Measurements from ENCODE around the gene DOK1. TPM values are rescaled to one million over a fixed set of nuclear protein-coding genes. Genes with fewer than 3 reads are reported as not detected.

The DOK1 gene
- total RNA-seq, 1 experiment from 2014 or later: 3.1 TPM

DNA sequence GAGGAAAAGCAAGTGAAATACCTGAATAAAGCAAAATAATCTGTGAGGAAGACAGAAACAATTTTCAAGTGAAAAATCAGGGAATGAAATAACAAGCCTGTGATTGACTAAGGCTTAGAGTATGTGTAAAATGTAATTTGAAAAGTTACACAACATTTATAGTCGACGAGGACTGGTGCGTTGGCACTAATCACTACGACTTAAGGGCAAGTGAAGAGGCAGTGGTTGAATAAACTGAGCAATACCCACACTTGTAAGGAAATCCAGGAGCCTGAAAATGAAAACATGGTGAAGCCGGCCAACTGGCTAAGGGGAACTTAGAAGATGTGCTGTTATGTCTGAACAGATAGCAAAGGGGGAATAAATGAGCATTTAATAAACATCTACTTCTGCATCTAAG, 13.4 kb downstream of the DOK1 start:
- DNase-seq (ENCODE audit: low read depth): peak; percentile 68

DNA sequence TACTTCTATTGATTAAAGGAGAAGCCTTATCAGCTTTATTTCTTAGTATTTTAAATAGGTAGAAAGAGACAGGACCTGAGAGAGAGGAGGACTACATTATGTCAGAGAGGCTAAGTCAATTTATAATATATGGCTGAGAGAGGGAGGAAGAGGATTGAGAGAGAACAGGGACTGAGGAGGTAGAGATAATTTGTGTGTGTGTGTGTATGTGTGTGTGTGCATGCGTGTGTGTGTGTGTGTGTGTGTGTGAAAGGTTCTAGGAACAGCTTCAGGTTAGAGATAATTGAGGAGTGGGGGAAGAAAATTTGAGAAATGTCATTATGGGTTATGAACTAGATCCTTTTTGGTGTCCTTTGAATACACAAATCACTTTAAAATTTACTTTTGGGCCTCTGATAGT, 15.2 kb downstream of the DOK1 start:
- no peak for DNase-seq (ENCODE audit: low read depth)

DNA sequence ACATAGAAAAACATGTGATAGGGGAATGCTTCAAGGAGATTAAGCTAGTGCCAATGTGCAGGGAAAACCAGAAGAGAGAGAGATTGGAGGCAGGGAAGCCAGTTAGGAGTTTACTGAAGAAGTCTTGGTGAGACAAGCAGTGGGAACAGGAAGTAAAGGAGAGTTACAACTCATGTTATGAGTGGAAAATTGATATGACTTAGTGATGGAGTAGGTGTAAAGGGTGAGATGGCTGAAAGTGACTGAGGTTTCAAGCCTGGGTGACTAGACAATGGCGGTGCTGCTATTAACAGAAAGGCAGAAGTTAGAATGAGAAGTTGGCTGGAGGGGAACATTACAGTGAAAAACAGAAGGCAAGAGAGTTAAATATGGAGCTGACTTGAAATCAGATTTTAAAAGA, 16.5 kb downstream of the DOK1 start:
- no peak for DNase-seq (ENCODE audit: low read depth)

DNA sequence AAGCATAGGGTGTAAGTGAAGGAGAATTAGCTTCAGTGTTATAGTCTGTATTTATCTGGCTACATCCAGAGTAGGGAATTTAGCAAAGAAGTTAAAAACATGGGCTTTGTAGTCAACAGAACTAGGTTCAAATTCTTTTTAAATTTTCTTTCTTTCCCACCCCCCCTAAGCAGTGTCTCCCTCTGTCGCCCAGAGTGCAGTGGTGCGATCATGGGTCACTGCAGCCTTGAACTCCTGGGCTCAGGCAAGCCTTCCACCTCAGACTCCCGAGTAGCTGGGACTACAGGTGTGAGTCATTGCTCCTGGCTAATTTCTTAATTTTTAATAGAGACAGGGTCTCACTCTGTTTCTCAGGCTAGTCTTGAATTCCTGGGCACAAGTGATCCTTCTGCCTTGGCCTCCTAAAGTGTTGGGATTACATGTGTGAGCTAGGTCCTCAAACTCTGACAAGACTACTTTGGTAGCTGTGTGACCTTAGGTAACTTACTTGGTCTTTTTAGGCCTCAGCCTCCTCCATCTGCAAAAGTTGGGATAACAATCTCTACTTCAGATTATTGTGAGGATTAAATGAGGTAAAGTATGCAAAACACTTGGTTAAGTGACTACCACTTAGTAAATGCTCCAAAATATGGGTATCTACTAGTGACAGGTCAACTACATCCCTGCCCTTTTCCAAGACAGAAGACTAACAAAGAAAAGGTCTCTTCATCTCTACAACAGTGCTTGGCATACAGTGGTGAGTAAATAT, 17.8 kb downstream of the DOK1 start:
- DNase-seq (ENCODE audit: low read depth): no peak

DNA sequence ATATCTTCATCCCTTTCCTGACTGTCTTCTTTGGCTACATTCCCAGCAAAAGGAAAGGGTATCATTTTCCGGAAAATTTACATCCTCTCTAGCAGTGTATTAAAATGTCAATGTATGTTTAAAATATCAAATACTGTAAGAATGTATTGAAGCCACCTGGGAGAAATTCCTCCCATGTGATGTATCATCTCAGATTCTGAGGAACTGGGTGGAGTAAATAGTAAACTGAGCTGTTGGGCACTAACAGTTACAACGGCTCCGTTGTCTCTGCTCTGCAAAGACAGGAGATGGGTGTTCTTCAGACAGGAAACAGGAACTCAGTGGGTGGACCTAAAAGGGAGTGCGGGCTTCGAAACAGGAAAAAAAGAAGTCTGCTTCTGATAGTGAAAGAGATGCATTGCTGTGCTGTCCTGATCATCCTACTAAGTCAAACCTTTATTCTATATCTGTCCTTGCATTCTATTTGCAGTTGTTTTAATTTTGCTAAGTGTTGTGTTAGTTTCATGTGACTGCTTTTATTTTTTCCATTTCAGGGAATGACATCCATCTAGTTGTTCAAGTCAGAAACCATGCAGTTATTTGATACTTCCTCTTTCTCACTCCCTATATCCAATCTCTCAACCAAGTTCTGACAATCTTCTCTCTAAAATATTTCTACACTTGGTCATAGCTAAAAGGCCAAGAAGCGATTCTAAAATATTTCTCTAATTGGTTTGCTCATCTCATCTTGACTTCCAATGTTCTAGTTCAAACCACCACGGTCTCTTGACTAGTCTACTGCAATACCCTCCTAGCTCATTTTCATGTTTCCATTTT, 19.4 kb downstream of the DOK1 start:
- DNase-seq (ENCODE audit: low read depth): peak; percentile 79

DNA sequence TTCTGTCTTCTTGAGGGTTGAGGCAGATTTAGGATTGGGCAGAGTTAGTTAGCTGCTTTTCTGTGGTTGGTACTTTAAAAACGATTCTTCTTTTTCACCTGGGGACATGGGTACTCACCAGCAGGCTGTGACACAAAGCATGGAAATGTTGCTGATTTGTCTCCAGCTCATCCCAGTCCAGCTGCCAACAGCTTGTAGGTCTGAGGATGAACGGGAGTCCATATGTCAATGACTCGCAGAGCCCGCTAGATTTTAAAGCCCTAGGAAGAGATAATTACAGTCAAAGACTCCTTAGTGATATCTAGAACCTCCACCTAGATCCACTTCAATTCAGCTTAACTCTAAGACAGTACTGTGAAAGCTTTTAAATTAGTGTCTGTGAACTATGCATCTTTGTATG, 20.8 kb downstream of the DOK1 start:
- DNase-seq (ENCODE audit: low read depth): no peak

DNA sequence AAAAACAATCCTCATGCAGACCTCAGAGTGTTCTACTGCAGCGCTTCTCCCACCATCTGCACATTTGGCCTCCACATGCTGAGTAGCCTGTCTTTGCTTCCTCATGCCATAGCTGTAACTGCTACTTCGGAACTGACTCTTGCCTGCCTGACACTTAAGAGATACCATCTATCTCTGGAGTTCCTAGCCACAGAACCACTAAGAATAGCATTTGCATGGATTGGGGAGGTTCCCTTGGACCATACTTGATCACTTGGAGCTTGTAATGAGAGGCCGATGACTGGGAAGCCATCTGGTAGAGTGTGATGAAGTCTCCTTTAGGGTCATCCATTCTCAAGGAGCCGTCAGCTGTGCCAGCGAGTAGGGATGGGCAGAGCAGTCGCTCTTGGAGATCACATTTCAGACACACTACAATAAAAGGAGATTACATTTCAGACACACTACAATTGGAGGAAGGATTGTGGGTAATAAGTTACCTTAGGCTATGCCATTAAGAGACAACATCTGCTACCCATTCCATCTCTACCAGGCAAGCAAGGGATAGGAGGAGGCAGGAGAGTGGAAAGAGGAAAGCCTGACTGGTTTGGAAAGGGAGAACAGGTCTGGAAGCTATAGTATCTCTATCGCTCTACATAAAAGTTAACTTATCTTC, 21.8 kb downstream of the DOK1 start:
- peak; percentile 81 for DNase-seq (ENCODE audit: low read depth)

DNA sequence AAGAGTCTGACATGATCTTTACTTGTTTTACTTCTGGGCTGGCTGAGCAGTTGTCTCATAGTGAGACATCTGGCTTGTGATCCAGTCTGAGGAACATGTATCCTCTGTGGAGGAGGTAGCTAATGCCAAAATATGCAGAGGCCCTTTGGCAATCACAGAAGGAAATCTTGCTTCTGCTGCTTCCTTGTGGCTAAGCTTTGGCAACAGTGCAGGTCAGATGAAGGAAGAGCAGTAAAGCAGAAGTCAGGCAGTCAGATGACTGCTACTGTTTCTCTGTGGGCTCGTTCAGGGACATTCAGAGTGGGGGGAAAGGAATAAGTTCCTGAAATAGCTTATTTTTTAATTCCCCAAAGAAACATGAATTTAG, 22.3 kb downstream of the DOK1 start:
- peak; percentile 75 for DNase-seq (ENCODE audit: low read depth)

DNA sequence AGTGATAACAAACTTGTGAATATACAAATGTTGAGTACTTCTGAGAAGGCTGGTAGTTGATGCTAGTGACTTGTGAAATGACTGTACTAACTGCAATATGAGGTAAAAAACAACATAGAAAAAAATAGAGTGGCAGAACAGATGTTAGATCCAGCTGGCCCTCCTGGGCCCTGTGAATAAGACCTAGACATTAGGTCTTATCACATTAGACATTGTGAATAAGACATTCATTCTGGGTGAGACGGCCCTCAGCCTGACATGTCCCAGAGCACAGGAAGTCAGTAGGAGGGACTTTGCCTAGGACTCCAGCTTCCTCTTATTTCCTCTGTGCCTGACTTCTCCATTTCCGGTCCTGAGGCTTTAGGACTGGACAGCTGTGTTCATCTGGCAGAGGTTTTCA, 22.9 kb downstream of the DOK1 start:
- peak; percentile 48 for DNase-seq (ENCODE audit: low read depth)

DNA sequence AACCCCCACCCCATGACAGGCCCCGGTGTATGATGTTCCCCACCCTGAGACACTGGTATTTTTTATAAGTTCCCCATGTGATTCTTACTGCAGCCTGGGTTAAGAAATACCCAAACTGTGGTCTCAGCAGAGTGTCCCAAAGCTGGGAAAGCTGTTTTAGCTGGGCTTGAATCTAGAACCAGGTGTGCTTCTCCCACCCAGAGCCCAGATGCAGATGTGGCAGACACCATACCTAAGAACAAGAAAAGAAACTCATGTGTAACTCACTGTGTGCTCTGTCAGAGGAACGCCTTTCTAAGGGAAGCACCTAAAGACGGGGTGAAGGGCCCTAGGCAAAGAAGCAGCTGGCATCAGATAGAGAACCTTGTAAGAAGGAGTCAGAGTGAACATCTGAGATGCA, 23.9 kb downstream of the DOK1 start:
- no peak for DNase-seq (ENCODE audit: low read depth)

DNA sequence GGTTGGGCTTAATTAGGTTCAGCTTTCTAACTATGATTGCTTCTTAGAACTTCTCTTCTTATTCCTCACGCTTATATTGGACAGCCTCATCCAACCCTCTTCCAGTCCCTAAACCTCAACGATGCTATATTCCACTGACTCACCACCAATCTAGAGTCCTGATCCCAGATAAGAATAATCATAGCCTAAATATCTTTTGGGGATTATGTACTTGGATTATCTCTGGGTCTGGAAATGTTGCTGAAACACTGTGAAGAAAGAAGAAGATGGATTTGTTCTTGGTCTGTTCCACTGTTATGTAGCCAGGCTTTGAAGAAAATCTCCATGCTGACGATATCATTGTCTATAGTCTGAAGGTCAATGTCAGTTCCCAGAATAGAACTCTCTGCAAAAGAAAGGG, 26.9 kb downstream of the DOK1 start:
- no peak for DNase-seq (ENCODE audit: low read depth)

DNA sequence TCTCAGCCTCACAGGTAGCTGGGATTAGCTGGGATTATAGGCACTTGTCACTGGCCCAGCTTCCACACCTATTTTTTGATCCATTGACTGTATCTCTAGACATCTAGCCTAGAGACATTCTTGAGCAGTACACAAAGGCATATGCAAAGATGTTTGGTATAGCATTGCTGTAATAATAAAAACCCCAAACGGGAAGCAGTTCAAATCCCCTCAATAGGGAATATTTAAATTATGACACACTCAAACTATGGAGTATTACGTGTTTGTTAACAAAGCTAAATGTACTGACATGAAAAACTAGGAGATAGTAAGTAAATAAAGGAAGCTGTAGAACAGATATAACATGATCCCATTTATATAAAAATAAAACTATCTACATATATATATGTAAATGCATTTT, 27.7 kb downstream of the DOK1 start:
- DNase-seq (ENCODE audit: low read depth): no peak

DNA sequence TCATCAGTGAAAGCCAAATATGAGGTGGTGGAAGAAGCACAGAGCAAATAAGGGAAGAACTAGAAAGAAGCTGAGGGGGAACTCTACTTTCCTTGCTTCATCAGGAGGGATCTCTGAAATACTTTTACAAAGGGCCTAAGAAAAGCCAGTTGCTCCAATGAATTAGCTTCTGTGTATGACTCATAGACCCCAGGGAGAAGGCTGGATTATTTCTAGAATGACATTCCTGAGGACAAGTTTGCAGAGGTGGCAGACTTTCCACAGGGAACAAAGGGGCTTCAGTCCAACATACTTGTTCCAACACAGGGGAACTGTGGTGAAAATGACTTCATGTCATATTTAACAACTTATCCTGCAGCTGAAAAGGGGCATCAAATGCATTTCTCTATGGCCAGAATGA, 29.0 kb downstream of the DOK1 start:
- DNase-seq (ENCODE audit: low read depth): peak; percentile 85

DNA sequence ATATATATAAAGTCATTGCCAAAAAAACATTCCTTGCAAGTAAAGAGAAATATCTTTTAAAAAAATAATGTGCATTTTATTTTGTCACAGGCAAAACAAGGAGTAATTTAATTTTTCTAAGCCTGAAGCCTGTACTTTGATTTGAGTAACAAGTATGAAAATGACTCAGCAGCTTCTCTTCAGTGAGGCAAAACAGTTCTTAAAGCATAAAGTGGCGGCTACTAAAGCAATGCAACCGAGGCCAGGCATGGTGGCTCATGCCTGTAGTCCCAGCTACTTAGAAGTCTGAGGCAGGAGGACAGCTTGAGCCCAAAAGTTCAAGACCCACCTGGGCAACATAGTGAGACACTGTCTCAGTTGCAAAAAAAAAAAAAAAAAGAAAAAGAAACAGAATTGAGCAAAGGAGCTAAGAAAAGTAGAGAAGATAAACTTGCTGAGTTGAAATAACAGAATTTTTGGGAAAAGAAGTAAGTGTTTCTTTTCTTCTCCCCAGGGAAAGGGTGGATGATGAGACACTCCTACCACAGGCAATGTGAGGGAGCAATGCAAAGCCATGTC, 29.6 kb downstream of the DOK1 start:
- peak; percentile 57 for DNase-seq (ENCODE audit: low read depth)

DNA sequence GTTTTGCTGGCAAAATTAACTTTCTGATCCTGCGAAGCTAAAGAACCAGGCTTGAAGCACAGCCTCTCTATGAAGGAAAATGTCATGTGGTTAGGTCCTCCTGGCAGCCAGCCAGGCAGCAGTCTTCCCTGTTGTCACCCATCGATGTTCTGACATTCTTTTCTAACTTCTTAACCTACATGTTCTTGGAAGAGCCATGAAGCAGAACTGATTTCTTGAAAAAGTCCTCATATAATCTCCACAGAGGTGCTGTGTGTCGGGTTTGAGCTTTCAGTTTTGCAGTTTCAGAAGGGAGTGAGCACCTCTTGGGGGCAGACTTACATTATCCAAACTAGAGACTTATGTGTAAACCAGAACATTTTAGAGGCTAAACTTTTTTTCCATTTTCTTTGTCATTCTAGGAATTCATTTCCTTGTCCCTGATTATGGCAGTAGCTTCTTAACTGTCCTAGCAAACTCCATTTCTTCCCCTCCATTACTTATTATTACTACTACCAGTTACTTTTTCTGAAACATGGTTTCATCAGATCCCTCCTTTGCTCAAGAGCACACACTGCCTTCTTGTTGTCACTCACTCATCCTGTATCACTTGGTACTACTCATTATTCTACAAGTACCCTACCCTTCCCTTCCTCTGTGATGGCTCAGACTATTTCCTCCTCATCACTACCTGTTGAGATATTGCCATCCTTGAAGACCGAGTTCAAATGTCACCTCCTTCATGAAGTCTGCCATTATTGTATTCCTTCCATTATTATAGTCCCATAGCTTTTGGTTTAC, 31.1 kb downstream of the DOK1 start:
- DNase-seq (ENCODE audit: low read depth): peak; percentile 45

DNA sequence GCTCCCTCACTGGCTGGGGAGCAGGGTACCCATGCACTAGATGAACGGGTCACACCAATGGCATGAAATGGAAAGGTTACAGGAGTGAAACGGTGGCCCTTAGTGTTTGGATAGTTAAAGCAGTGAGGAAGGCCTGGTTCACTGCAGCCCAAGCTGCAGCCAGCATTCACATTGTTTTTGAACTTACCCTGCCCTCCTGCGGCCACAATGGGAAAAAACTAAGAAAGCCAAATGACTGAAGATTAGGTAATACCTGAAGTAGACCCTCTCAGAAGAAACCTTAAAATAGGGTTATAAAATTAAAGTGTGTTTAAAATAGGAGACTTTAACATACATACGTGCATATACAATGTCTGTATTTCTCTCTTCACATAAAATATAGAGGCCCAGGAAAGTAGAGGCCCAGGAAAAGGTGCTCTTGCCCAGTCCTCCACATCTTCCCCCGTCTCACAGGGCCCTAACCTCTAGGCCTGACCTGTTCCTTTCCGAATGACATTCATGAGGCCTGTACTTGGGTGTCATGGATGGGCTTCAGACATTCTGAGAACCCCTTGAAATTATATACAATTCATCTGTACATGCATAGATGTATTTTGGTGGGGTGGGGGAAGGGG, 33.3 kb downstream of the DOK1 start:
- DNase-seq (ENCODE audit: low read depth): peak; percentile 73

DNA sequence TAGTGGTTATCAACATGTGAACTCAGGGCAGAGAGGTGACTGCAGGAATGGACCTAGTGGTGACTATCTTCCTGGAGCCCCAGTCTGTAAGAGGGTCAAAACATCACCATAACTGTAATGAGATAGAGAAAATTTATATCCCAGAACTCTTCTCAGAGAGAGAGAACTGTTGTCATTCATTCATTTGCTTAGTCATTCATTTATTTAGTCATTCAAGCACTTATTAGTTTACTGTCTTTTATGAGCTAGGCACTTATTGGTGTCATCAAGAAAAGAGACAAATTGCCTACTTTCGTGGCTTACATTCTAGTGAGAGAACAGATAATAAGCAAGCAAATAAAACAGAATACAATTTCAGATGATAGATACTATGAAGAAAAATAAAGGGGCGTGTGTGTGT, 34.1 kb downstream of the DOK1 start:
- no peak for DNase-seq (ENCODE audit: low read depth)

DNA sequence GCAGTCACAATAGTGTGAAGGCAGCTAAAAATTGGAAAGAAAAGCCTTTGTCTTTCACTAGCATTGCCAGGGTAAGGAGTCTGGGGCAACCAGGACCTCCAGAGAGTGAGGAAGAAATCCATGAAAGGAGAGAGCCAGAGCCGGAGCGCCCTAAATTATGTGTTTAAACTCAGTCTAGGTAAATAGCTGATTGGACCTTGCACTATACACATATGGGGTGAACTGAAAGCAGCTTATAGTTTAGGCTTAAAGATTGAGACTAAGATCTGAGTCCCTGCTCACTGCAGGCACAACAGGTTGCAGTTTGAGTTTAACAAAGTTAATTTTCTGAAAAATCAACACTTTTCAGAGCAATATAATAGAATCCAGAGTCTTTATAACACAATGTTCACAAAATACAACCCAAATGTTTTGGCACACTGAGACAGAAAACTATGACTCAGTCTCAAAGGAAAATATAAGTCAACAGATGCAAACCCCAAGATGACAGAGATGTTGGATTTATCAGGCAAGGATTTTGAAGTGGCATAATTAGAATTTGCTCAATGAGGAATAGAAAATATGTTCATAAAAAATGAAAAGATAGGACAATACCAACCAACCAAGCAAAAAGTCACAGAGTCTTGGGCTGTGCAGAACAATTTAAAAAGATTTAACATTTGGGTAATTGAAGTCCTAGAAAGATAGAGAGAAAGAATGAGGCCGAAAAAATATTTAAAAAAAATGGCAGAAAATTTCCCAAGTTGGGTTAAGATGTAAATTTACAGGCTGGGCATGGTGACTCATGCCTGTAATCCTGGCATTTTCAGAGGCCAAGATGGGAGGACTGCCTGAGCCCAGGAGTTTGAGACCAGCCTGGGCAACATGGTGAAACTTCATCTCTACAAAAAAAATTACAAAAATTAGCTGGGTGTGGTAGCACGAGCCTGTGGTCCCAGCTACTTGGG, 39.6 kb downstream of the DOK1 start:
- DNase-seq (ENCODE audit: low read depth): peak; percentile 21

DNA sequence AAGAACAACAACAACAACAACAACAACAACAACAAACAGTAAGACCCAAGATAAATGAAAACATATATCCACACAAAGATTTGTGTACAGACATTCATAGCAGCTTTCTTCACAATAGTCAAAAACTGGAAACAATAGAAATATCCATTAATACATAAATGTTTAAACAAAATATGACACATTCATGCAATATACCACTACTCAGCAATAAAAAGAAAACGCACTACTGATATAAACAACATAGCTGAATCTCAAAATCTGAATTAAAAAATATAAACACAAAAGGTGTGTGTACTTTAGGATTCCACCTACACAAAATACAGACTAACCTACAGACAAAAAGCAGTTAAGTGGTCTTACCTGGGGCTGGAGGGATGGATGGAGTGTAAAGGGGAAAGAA, 42.1 kb downstream of the DOK1 start:
- DNase-seq (ENCODE audit: low read depth): no peak

DNA sequence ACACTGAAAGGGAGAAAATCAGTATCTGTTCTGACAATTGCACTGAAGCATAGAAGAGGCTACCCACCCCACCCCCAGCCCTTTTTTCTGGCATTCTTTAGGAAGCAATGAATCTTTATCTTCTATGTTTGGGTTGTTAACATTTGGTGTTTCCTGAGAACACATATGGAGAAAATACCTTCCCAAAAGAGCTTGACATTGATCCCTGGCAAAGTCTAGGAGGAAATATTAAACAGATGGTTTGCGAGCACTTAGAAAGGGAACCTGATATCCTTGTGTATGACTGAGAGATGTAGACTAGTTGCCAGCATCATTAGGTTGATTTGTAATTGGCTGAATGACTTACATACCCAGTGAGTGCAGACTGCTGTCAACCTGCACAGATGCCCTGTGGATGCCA, 42.9 kb downstream of the DOK1 start:
- DNase-seq (ENCODE audit: low read depth): peak; percentile 14

All from RPMI7951 (cell line).